H1 (cell line): Measurements from ENCODE around the gene TNFRSF1A. TPM values are rescaled to one million over a fixed set of nuclear protein-coding genes. Genes with fewer than 3 reads are reported as not detected.
A peak's percentile ranks its signal among the peaks of the same experiment; 100 is the strongest.

Experiments
- CTCF ChIA-PET: fragments of 300-600 bp; sonication (Branson Sonifier 250); formaldehyde crosslinking; loops from one replicate; lab custom pipeline; 2021; ENCODE audit not compliant: partially characterized antibody; lab: Charles Lee
- POLR2A ChIA-PET: fragments of 300-600 bp; sonication (Branson Sonifier 250); formaldehyde crosslinking; loops from one replicate; lab custom pipeline; 2021; ENCODE audit warnings: inconsistent platforms; ENCODE audit not compliant: partially characterized antibody; lab: Charles Lee
- DNase-seq, 2 experiments: peaks; one replicate each; pipeline versions ENCODE4 v3.0.0 to v3.0.0-alpha.2; 2010 to 2022; ENCODE audit warnings: low spot score in 2 of 2, low read depth in 1 of 2, mixed read lengths in 1 of 2
- FAIRE-seq: peaks from 2 replicates; lab custom pipeline; 2011; peaks lifted over from hg19 to GRCh38; lab: Jason Lieb, UNC
- H2AFZ ChIP-seq: 2 replicates; pipeline ENCODE4 v1.8.1; 2012; ENCODE audit warnings: low read length, inconsistent platforms
- H2AK5ac ChIP-seq: 2 replicates; pipeline ENCODE4 v1.6.1; 2013; ENCODE audit warnings: low read depth, low read length
- H2BK120ac ChIP-seq: replicated peaks from 2 replicates; pipeline ENCODE3; 2013; ENCODE audit warnings: low read depth, low read length, inconsistent platforms
- H2BK12ac ChIP-seq: 2 replicates; pipeline ENCODE4 v1.6.1; 2013; ENCODE audit warnings: low read depth, low read length
- H2BK15ac ChIP-seq: 2 replicates; pipeline ENCODE4 v1.6.1; 2013; ENCODE audit warnings: low read length
- H2BK20ac ChIP-seq: 2 replicates; pipeline ENCODE4 v1.6.1; 2013; ENCODE audit warnings: low read length
- H2BK5ac ChIP-seq: 2 replicates; pipeline ENCODE4 v1.6.1; 2013; ENCODE audit warnings: low read depth, low read length
- H3K14ac ChIP-seq: 2 replicates; pipeline ENCODE4 v1.6.1; 2013; ENCODE audit warnings: inconsistent platforms; ENCODE audit not compliant: insufficient read length
- H3K18ac ChIP-seq: 2 replicates; pipeline ENCODE4 v1.6.1; 2013; ENCODE audit warnings: low read length; ENCODE audit errors: extremely low read depth
- H3K23ac ChIP-seq: 2 replicates; pipeline ENCODE4 v1.6.1; 2013; ENCODE audit warnings: inconsistent platforms; ENCODE audit not compliant: insufficient read length
- H3K23me2 ChIP-seq: 2 replicates; pipeline ENCODE4 v1.6.1; 2013; ENCODE audit warnings: low read depth, low read length
- H3K27ac ChIP-seq: 2 replicates; pipeline ENCODE4 v1.6.1; 2011; ENCODE audit warnings: low read depth, low read length, inconsistent platforms
- H3K27me3 ChIP-seq, 4 experiments: replicated peaks in 1 of 4; 1 replicate in 1 of 4; 2 replicates in 3 of 4; pipeline versions ENCODE4 v1.6.1 to v1.8.1; 2011 to 2013; ENCODE audit warnings: low read length in 3 of 4, mild to moderate bottlenecking in 3 of 4, inconsistent platforms in 2 of 4, mixed read lengths in 2 of 4, moderate library complexity in 1 of 4; ENCODE audit not compliant: control insufficient read depth in 3 of 4, insufficient read depth in 3 of 4; ENCODE audit errors: extremely low read depth in 1 of 4
- H3K36me3 ChIP-seq, 4 experiments: 2 replicates each; pipeline versions ENCODE4 v1.6.1 to v1.8.1; 2011 to 2013; ENCODE audit warnings: mild to moderate bottlenecking in 4 of 4, low read length in 3 of 4, moderate library complexity in 2 of 4, control low read depth in 1 of 4, inconsistent platforms in 1 of 4; ENCODE audit not compliant: insufficient read depth in 4 of 4, control insufficient read depth in 2 of 4
- H3K4ac ChIP-seq: replicated peaks from 2 replicates; pipeline ENCODE3; 2013; ENCODE audit warnings: low read length, low read depth, mixed read lengths, inconsistent platforms; ENCODE audit not compliant: insufficient read length
- H3K4me1 ChIP-seq, 4 experiments: replicated peaks in 1 of 4; 1 replicate in 1 of 4; 2 replicates in 3 of 4; pipeline versions ENCODE4 v1.6.1 to v1.8.1; 2011 to 2013; ENCODE audit warnings: low read length in 3 of 4, inconsistent platforms in 2 of 4, mixed read lengths in 1 of 4; ENCODE audit not compliant: insufficient read depth in 4 of 4, control insufficient read depth in 3 of 4
- H3K4me2 ChIP-seq, 2 experiments: 2 replicates each; pipeline versions ENCODE4 v1.6.1 to v1.8.1; 2011 to 2013; ENCODE audit warnings: low read depth in 2 of 2, low read length in 2 of 2, control low read depth in 1 of 2, inconsistent platforms in 1 of 2, mild to moderate bottlenecking in 1 of 2; ENCODE audit not compliant: insufficient read depth in 1 of 2
- H3K4me3 ChIP-seq, 4 experiments: fragments of 200-600, 300-600 bp in 1 of 4; sonication (generic), shearing (Covaris generic), sonication (Bioruptor Twin) in 1 of 4; 2 replicates each; pipeline versions ENCODE4 v1.5.1 to v1.8.1; 2011 to 2016; ENCODE audit warnings: low read length in 4 of 4, low read depth in 3 of 4, control low read depth in 2 of 4, inconsistent platforms in 2 of 4, mild to moderate bottlenecking in 2 of 4, mixed read lengths in 1 of 4, moderate library complexity in 1 of 4; ENCODE audit not compliant: insufficient read depth in 2 of 4; ENCODE audit errors: extremely low read depth in 1 of 4
- H3K56ac ChIP-seq: replicated peaks from 2 replicates; pipeline ENCODE3; 2013; ENCODE audit warnings: low read depth, mild to moderate bottlenecking, mixed read lengths, low read length, inconsistent platforms; ENCODE audit not compliant: insufficient read length
- H3K79me1 ChIP-seq: 2 replicates; pipeline ENCODE4 v1.6.1; 2013; ENCODE audit warnings: low read depth, low read length, control low read depth
- H3K79me2 ChIP-seq, 2 experiments: 2 replicates each; pipeline versions ENCODE4 v1.6.1 to v1.8.1; 2012 to 2013; ENCODE audit warnings: low read length in 2 of 2, mild to moderate bottlenecking in 2 of 2, inconsistent platforms in 1 of 2; ENCODE audit not compliant: insufficient read depth in 2 of 2, control insufficient read depth in 1 of 2
- H3K9ac ChIP-seq, 4 experiments: replicated peaks in 1 of 4; 1 replicate in 1 of 4; 2 replicates in 3 of 4; pipeline versions ENCODE4 v1.6.1 to v1.8.1; 2011 to 2013; ENCODE audit warnings: low read depth in 3 of 4, low read length in 3 of 4, control low read depth in 2 of 4, mild to moderate bottlenecking in 2 of 4, moderate library complexity in 2 of 4, inconsistent platforms in 1 of 4; ENCODE audit errors: extremely low read depth in 1 of 4
- H3K9me3 ChIP-seq, 2 experiments: 2 replicates each; pipeline versions ENCODE4 v1.6.1 to v1.8.1; 2012 to 2013; ENCODE audit warnings: mild to moderate bottlenecking in 2 of 2, moderate library complexity in 2 of 2, control low read depth in 1 of 2, inconsistent platforms in 1 of 2, low read depth in 1 of 2, low read length in 1 of 2, mixed read lengths in 1 of 2; ENCODE audit not compliant: insufficient read depth in 2 of 2
- H4K20me1 ChIP-seq, 2 experiments: replicated peaks in 1 of 2; 2 replicates each; pipeline versions ENCODE3 to v1.8.1; 2011 to 2013; ENCODE audit warnings: inconsistent platforms in 2 of 2, low read length in 2 of 2, mild to moderate bottlenecking in 1 of 2; ENCODE audit not compliant: insufficient read depth in 2 of 2, control insufficient read depth in 1 of 2
- H4K5ac ChIP-seq: 2 replicates; pipeline ENCODE4 v1.6.1; 2013; ENCODE audit warnings: low read length, low read depth, mixed read lengths, inconsistent platforms; ENCODE audit not compliant: insufficient read length
- H4K8ac ChIP-seq: 2 replicates; pipeline ENCODE4 v1.8.0; 2013; ENCODE audit warnings: mild to moderate bottlenecking, moderate library complexity, low read length, inconsistent platforms; ENCODE audit not compliant: insufficient read depth; ENCODE audit errors: extremely low read depth
- H4K91ac ChIP-seq: replicated peaks from 2 replicates; pipeline ENCODE3; 2013; ENCODE audit warnings: low read length, mixed read lengths, inconsistent platforms; ENCODE audit not compliant: insufficient read length
- CBX8 ChIP-seq: fragments of 300-800, 300-1000 bp; sonication (generic); IDR thresholded peaks from 2 replicates; pipeline ENCODE4 v1.7.1; 2016; ENCODE audit warnings: low read depth, low read length, borderline replicate concordance
- NANOG ChIP-seq: IDR thresholded peaks from 2 replicates; pipeline ENCODE4 v1.6.1; 2011; ENCODE audit warnings: low read length, low read depth, mild to moderate bottlenecking, inconsistent platforms; ENCODE audit not compliant: insufficient read depth, poor library complexity, severe bottlenecking
- TCF12 ChIP-seq: IDR thresholded peaks from 2 replicates; pipeline ENCODE4 v1.6.1; 2011; ENCODE audit warnings: low read depth, mild to moderate bottlenecking, low read length
- WGBS, 2 experiments: shearing (Covaris generic) in 1 of 2; methylation state at CpG; one replicate each; pipeline versions ENCODE4 v1.1.6 to v1.1.7; 2013 to 2015; ENCODE audit warnings: low lambda C conversion rate in 2 of 2, mixed read lengths in 2 of 2, inconsistent platforms in 1 of 2, low coverage in 1 of 2, missing lambda C conversion rate in 1 of 2; ENCODE audit not compliant: insufficient replicate concordance in 2 of 2, insufficient coverage in 1 of 2, insufficient read length in 1 of 2; ENCODE audit errors: extremely low coverage in 1 of 2, missing lambda C conversion rate in 1 of 2; 5-methylcytosine and 5-hydroxymethylcytosine counted together
- polyA plus RNA-seq, 7 experiments: library from polyadenylated mRNA; depleted of rRNA in 3 of 7; stranded (reverse) in 5 of 7; unstranded in 2 of 7; fragments of >200 nt in 5 of 7; fragments of 200-250 nt in 2 of 7; gene quantifications; 1 replicate in 5 of 7; 2 replicates in 1 of 7; 4 replicates in 1 of 7; pipeline versions ENCODE4 v1.2.1 to v1.2.3, GENCODE V29; 2011 to 2013; ENCODE audit warnings: missing spikeins in 2 of 7, mixed read lengths in 2 of 7
- total RNA-seq: library from RNA; stranded (reverse); fragmentation: NEBNext Ultra II Directional; extraction: Animal tissue kit (Norgen Biotek cat#: 25700); gene quantifications from 2 replicates; pipeline ENCODE4 v1.2.1, GENCODE V29; 2021
- TF ChIP-seq, protein P1 (sequence below), 3 experiments: IDR thresholded peaks; 1 replicate in 2 of 3; 2 replicates in 1 of 3; pipeline versions ENCODE4 v1.5.1 to v1.6.1; 2011; ENCODE audit warnings: low read length in 3 of 3, mild to moderate bottlenecking in 3 of 3, inconsistent platforms in 2 of 3, low read depth in 1 of 3, moderate library complexity in 1 of 3; ENCODE audit not compliant: insufficient read depth in 1 of 3; ENCODE audit errors: control extremely low read depth in 1 of 3

TNFRSF1A gene
- total and polyA plus RNA-seq, 2 of the 8 experiments (the other 6 are each of a cell fraction or from before 2014, with no cell fraction given) = 28.7 to 42.1 TPM

- H2BK5ac ChIP-seq = peak overlapping the region; percentile 73; the same call in 1 of the 2 replicates
- H3K27me3 ChIP-seq = peaks cover 0 to 26% (median 20%) of the 10 kb centered on the region in 4 experiments; a peak in 6 of 7 replicates
- H2BK120ac ChIP-seq = no peak overlapping the region
- H3K4me1 ChIP-seq = peaks cover 0 to 31% (median 20%) of the 10 kb centered on the region in 4 experiments; a peak in 6 of 7 replicates
- H3K23ac ChIP-seq = no peak overlapping the region
- H4K91ac ChIP-seq = peak overlapping the region; percentile 67
- peak overlapping the region; percentile 64 for H3K18ac ChIP-seq
- no peak overlapping the region for H3K56ac ChIP-seq
- no peak overlapping the region for H3K14ac ChIP-seq
- no peak overlapping the region for H3K27ac ChIP-seq
- ChIA-PET CTCF (interaction anchor here (0.6 to 3.0 kb wide), 10 partner anchors 8 to 1524 kb away, joined by 3 to 19 read pairs (median 4); partner anchors contain the start of gene SCNN1A), POLR2A (interaction anchor here (0.6 to 6.8 kb wide), 18 partner anchors 8 to 149 kb away, joined by 3 to 57 read pairs (median 6); partner anchors contain the start of genes SCNN1A, TAPBPL, TNFRSF1A and VAMP1)
- TF ChIP-seq TCF12 = no peak
- TF ChIP-seq, protein P1, sequence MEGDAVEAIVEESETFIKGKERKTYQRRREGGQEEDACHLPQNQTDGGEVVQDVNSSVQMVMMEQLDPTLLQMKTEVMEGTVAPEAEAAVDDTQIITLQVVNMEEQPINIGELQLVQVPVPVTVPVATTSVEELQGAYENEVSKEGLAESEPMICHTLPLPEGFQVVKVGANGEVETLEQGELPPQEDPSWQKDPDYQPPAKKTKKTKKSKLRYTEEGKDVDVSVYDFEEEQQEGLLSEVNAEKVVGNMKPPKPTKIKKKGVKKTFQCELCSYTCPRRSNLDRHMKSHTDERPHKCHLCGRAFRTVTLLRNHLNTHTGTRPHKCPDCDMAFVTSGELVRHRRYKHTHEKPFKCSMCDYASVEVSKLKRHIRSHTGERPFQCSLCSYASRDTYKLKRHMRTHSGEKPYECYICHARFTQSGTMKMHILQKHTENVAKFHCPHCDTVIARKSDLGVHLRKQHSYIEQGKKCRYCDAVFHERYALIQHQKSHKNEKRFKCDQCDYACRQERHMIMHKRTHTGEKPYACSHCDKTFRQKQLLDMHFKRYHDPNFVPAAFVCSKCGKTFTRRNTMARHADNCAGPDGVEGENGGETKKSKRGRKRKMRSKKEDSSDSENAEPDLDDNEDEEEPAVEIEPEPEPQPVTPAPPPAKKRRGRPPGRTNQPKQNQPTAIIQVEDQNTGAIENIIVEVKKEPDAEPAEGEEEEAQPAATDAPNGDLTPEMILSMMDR (IDR thresholded peaks at IDR 0.05; ENCODE audit: control extremely low read depth in 1 of 3, insufficient read depth in 1 of 3, low read depth in 1 of 3, low read length in 3 of 3) = no peak
- no peak for TF ChIP-seq NANOG
- TF ChIP-seq CBX8 = no peak
- no peak overlapping the region for H4K8ac ChIP-seq
- H3K4me2 ChIP-seq = no peak overlapping the region; a peak in 1 of 4 replicates
- no peak overlapping the region for H3K4me3 ChIP-seq
- FAIRE-seq (no peak), DNase-seq (no peak)
- H2BK15ac ChIP-seq = peak overlapping the region; percentile 66
- 89% methylated on average over 6 of the region's 6 CpGs; no CpG with 5 or more reads in 1 of the 2 experiments for WGBS, 2 experiments
- peak overlapping the region; percentile 88 for H2BK20ac ChIP-seq
- H2AK5ac ChIP-seq = peak overlapping the region; percentile 82
- no peak overlapping the region for H3K4ac ChIP-seq
- H2AFZ ChIP-seq = no peak overlapping the region
- H3K23me2 ChIP-seq = peaks cover 1% of the 10 kb centered on the region; the same call in 1 of the 2 replicates
- H3K9ac ChIP-seq = no peak overlapping the region
- no peaks in the 10 kb centered on the region for H3K9me3 ChIP-seq
- no peak overlapping the region for H4K5ac ChIP-seq
- H3K36me3 ChIP-seq = no peaks in the 10 kb centered on the region
- peak overlapping the region; percentile 93 for H2BK12ac ChIP-seq
- no peaks in the 10 kb centered on the region for H4K20me1 ChIP-seq
- H3K79me2 ChIP-seq = no peaks in the 10 kb centered on the region
- H3K79me1 ChIP-seq = no peaks in the 10 kb centered on the region
Measured at GRCh38 chr12:6382982-6383381, 41.1 kb upstream of the TNFRSF1A start.
